T-helper 1 cell treated with Interleukin-12 subunit alpha and Interleukin-12 subunit beta and Interleukin-4 antibody, amounts not matched to agents 30 ng/mL and 1 ng/mL, for 36 hours (primary cell): ENCODE results near the gene XDH. TPM values are rescaled to one million over a fixed set of nuclear protein-coding genes. Genes with fewer than 3 reads are reported as not detected.

Source experiments
- intact Hi-C: fragments of 100-400 bp; cut with micrococcal nuclease; formaldehyde crosslinking; loops from one replicate; pipeline ENCODE4 v1.15.1; 2024
- total RNA-seq: library from RNA; stranded (reverse); gene quantifications from 2 replicates; pipeline ENCODE4 v1.2.3, GENCODE V29; 2022

Gene XDH
- total RNA-seq, 1 donor from 2014 or later, result 0.17 TPM

DNA sequence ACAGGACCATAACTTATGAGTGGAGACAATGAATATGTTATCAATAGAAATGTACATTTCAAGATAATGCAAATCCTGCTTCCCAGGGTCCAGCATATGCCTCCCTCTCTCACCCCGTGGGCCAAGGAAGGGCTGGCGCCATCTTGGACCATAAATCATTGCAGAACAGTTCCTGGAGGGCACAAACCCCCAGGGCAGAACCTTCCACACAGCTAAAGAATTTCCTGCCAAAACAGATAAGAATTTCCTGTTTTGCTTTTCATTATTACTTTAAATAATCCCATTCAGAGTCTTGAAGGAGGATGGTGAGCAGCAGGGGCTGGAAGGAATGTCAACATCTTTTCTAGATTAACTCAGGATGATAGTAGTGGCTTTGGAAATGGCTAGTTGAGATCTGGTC is 126.9 kb downstream of the XDH start:
- intact Hi-C loops, result no loop called here

DNA sequence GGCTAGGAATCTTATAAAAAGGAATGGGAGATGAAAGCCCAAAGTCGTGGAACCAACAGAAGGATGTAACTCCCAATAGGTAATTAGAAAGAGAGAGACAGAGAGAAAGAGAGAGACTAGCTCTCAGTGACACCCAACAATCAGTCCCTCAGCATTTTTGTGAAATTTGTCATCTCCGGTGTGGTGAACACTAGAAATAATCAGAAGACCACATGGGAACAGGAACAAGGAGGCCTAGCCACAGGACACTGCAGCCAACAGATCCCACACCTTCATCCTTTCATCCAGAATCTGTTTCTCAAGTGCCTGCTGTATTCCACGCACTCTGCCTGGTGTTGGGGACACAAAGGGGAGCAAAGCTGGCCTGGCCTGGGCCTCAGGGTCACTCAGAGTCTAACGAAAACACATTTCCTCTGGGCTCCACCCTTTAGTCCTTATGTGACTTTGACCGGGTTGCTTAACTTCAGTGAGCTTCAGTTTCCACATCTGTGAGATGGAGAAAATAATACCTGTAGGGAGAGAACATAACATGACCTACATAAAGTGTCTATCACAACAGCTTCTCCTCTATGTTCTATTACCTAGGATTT is 127.5 kb downstream of the XDH start:
- intact Hi-C loops, result no loop called here

DNA sequence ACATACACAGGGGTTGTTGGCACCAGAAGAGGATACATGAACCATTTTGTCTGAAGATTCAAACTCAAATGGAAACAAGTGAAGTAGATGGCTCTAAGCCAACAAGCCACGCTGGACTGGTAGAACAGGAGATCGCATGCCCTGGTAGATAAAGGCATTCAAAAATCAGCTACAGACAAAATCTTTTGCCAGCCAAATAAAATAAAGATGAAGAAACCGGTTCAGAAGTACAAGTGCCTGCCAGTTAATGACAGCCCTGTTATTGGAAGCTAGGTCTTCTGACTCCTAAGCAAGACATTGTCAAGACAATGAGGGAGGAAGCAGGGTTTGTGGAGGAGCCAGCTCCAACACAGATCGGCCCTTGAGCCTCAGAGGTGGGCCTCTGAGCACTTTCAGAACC is 128.3 kb downstream of the XDH start:
- intact Hi-C loops, result no loop called here

Other genes with a start within 250 kb of the XDH start
- 0.44 and 0.68 TPM in 2 replicates for gene CAPN14, start 197.2 kb downstream of the XDH start, total RNA-seq
- gene EHD3, start 180.6 kb downstream of the XDH start, total RNA-seq, result 2.6 and 3.1 TPM in 2 replicates
- gene SRD5A2, start 166.2 kb upstream of the XDH start, total RNA-seq, result not detected in 2 replicates